ENCODE measurements around the gene CRP. TPM values are rescaled to one million over a fixed set of nuclear protein-coding genes. Genes with fewer than 3 reads are reported as not detected.
A peak's percentile ranks its signal among the peaks of the same experiment; 100 is the strongest.

The CRP gene, protein sequence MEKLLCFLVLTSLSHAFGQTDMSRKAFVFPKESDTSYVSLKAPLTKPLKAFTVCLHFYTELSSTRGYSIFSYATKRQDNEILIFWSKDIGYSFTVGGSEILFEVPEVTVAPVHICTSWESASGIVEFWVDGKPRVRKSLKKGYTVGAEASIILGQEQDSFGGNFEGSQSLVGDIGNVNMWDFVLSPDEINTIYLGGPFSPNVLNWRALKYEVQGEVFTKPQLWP
- total RNA-seq (not detected in 2 replicates), polyA plus RNA-seq (not detected in 2 replicates)

- Histone ChIP-seq H3K36me3 (no peaks in the 10 kb centered on the region), H3K4me3 (no peak within 1 kb of the TSS), H3K9me3 (ENCODE audit: low read depth) (no peaks in the 10 kb centered on the region), H3K4me1 (ENCODE audit: low read depth) (no peaks in the 10 kb centered on the region), H3K27ac (no peak within 1 kb of the TSS), H3K27me3 (no peaks in the 10 kb centered on the region)
- DNase-seq (ENCODE audit: low read depth in 1 of 2, low spot score in 1 of 2), result no peak
- TF ChIP-seq, protein P1, sequence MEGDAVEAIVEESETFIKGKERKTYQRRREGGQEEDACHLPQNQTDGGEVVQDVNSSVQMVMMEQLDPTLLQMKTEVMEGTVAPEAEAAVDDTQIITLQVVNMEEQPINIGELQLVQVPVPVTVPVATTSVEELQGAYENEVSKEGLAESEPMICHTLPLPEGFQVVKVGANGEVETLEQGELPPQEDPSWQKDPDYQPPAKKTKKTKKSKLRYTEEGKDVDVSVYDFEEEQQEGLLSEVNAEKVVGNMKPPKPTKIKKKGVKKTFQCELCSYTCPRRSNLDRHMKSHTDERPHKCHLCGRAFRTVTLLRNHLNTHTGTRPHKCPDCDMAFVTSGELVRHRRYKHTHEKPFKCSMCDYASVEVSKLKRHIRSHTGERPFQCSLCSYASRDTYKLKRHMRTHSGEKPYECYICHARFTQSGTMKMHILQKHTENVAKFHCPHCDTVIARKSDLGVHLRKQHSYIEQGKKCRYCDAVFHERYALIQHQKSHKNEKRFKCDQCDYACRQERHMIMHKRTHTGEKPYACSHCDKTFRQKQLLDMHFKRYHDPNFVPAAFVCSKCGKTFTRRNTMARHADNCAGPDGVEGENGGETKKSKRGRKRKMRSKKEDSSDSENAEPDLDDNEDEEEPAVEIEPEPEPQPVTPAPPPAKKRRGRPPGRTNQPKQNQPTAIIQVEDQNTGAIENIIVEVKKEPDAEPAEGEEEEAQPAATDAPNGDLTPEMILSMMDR (IDR thresholded peaks at IDR 0.05; ENCODE audit: low read depth, low read length), result no peak
Observed at GRCh38 chr1:159714529-159714928, at the start of gene CRP. Gene CRP (minus strand): TSS chr1:159714589. CDS start chr1:159714485, 104 bp downstream.

GRCh38 chr1:159763686-159764085, 49.3 kb upstream of the CRP start:
- TF ChIP-seq, protein P1 (IDR thresholded peaks at IDR 0.05; ENCODE audit: low read depth, low read length), result no peak
- DNase-seq (ENCODE audit: low read depth in 1 of 2, low spot score in 1 of 2), result peak in 1 of 2 donors; percentile 65
- Histone ChIP-seq H3K27me3 (no peaks in the 10 kb centered on the region), H3K4me3 (no peak overlapping the region), H3K9me3 (ENCODE audit: low read depth) (no peaks in the 10 kb centered on the region), H3K36me3 (no peaks in the 10 kb centered on the region), H3K27ac (no peak overlapping the region), H3K4me1 (ENCODE audit: low read depth) (no peaks in the 10 kb centered on the region)

GRCh38 chr1:159756397-159756796, 42.0 kb upstream of the CRP start:
- Histone ChIP-seq H3K4me1 (ENCODE audit: low read depth) (no peaks in the 10 kb centered on the region), H3K36me3 (no peaks in the 10 kb centered on the region), H3K4me3 (no peak overlapping the region), H3K27me3 (no peaks in the 10 kb centered on the region), H3K9me3 (ENCODE audit: low read depth) (no peaks in the 10 kb centered on the region), H3K27ac (no peak overlapping the region)
- TF ChIP-seq, protein P1 (IDR thresholded peaks at IDR 0.05; ENCODE audit: low read depth, low read length), result no peak
- peak in 1 of 2 donors; percentile 85 for DNase-seq (ENCODE audit: low read depth in 1 of 2, low spot score in 1 of 2)

DNA sequence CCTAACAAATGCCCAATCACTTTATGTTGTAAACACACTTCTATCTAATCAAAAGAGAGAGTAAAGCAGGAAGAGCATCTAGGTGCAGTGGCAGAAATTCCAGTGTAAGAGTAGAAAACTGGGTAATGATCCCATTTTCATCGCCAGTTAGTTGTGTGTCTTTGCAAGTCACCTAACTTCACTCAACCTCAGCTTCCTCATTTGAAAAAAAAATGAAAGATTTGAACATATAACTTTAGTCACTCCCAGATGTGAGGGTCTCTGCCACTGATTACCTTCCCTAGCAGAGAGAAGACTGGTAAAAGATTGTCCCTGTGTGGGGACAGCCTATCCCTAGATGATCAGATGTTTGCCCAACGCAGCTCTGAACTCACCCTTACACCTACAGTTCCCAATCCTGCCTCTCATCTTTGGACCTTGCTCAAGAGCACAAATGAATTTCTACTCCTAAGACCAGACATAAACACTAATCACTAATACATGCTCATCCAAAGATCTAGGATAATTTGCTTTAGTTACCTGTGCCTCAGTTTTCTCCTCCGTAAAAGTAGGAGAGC, 41.1 kb upstream of the CRP start:
- Histone ChIP-seq H3K27ac (no peak overlapping the region), H3K4me1 (ENCODE audit: low read depth) (no peaks in the 10 kb centered on the region), H3K4me3 (no peak overlapping the region), H3K36me3 (no peaks in the 10 kb centered on the region), H3K27me3 (no peaks in the 10 kb centered on the region), H3K9me3 (ENCODE audit: low read depth) (no peaks in the 10 kb centered on the region)
- DNase-seq (ENCODE audit: low read depth in 1 of 2, low spot score in 1 of 2), result no peak
- TF ChIP-seq, protein P1 (IDR thresholded peaks at IDR 0.05; ENCODE audit: low read depth, low read length), result no peak

GRCh38 chr1:159753386-159753785, 39.0 kb upstream of the CRP start:
- no peaks in the 10 kb centered on the region for H3K4me1 ChIP-seq (ENCODE audit: low read depth)
- no peak overlapping the region for H3K27ac ChIP-seq
- DNase-seq (ENCODE audit: low read depth in 1 of 2, low spot score in 1 of 2), result no peak
- H3K9me3 ChIP-seq (ENCODE audit: low read depth), result no peaks in the 10 kb centered on the region
- TF ChIP-seq, protein P1 (IDR thresholded peaks at IDR 0.05; ENCODE audit: low read depth, low read length), result no peak
- H3K27me3 ChIP-seq, result no peaks in the 10 kb centered on the region
- no peak overlapping the region for H3K4me3 ChIP-seq
- no peaks in the 10 kb centered on the region for H3K36me3 ChIP-seq

Data from cardiac muscle cell (in vitro differentiated cells and primary cell).